HG02678 (cell line): ENCODE data around the gene ENPP6.

Source experiments
- ATAC-seq: cut with Tn5 transposase; IDR thresholded peaks from one replicate; pipeline ENCODE4 v1.9.1; 2021; ENCODE audit warnings: mild to moderate bottlenecking, moderate library complexity; ENCODE audit not compliant: unreplicated experiment

ENPP6 gene

DNA sequence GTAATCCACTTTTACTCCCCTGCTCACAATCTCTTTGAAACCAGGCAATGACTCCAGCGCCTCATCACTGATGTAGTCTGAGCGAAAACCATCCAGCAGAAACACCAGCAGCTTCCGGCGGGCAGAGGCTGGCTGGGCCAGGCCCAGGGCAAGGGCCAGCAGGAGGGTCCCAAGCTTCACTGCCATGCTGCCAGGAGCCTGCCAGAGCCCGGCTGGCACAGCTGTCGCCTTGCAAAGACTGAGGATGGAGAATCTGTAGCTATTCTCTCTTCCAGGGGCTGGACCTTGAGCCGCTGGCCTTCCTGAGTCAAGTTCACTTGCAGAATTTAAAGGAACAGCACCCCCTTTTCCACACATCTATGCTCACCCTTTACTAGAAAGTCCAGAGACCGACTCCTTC is at the start of gene ENPP6:
TSS of gene ENPP6 (minus strand) at position 240 of the 400 bp plus-strand sequence. CDS start at position 186, 54 bp downstream.
- no peak for ATAC-seq

DNA sequence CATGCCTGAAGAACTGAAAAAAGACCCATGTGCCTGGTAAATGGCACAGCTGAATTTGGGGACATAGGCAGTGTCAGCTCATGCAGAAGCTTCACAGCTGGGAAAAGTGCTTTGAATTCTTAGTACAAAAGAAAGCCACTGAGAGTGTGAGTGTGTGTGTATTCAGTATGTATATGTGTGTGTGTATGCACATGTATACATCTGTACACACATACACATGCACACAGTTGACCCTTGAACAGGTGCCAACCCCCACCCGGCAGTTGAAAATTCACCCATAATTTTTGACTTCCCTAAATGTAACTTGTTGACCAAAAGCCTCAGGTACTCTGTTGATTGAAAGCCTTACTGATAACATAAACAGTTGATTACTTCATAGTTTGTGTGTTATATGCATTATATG is 49.5 kb upstream of the ENPP6 start:
- no peak for ATAC-seq

DNA sequence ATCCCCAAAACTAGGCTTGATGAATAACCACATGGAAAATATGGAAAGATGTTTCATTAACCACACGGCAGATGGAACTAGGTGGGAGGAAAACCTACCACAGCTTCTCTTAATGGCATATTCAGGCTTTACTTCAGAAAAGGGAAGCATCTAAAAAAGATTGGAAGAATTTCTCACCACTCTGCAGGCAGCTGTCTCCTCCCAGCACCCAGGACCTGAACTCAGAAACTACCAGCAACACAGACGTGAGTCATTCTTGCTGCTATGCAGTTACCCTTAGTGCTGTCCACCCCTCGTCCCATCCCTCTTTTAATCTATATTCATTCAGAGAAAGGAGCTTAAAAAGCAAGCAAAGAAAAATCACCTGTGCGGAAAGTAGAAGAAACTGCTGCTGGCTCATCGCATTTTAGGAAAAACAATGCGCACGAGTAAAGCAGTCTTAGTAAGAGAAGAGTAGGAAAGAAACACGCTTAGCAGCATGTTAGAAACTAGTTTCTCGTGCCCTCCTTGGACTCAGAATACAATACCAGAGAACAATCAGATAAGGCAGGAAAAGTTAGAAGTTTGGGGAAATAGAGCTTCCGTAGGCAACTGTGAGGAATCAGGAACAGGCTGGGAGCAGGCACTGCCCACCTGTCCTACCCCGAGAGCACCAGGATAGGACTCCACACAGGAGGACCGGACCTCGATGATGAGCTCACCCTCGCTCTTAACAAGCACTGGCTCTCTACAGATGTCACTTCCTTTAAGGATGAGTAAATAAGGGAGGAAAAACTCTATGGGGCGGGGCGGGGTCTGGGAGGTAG is 48.1 kb upstream of the ENPP6 start:
- peak; percentile 25 for ATAC-seq

DNA sequence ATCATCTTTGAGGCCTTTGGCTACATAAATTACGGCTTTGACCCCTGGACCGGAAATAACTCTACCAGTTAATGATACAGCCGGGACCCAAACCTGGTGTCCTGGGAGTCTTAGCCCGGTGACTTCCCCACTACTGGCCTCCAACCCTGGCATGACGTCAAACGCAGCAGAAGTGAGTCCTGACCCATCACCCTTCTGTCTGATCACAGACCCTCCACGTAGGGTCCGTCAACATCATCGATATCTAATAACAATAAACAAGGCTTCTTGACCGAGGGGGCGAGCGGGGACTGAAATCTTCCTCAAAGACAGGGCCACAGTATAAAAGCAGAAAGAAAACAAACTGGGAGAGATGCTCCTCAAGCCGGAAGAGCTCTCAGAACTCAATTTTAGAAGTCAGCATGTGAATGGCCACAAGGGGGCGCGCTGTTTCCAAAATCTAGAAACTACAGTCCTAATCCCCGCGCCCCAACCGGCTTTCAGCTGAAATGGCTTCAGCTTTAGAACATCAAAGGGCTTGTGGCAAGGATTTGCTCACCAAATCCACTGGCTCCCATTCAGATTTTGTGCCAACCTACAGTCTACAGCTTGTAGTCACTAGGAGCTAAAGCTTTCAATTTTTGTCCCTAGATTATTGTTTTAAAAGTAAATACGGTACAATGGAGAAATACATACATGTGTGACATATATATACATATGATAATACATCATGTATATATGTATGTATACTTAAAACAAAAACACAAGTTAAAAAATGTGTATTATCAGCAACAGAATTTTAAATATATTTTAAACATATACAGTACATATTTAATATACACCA is 46.4 kb upstream of the ENPP6 start:
- peak; percentile 36 for ATAC-seq

DNA sequence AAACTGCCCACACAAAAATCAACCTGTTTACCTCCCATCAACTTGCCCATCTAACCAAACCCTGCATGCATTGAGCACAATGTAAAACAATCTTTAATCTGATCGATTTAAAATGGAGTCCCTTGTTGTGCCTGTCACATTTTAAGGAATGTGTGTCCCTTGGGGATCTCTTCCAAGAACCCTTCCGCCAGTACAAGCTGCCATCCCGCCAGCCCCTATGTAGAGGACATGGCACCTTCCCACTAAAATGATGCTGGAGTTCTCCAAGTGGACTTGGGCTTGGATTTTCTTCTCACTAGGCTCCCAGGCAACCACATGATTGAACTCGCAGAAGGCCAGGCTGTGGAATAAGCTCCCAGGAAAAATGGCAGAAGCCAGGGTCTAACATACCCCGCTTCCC is 45.8 kb upstream of the ENPP6 start:
- no peak for ATAC-seq

DNA sequence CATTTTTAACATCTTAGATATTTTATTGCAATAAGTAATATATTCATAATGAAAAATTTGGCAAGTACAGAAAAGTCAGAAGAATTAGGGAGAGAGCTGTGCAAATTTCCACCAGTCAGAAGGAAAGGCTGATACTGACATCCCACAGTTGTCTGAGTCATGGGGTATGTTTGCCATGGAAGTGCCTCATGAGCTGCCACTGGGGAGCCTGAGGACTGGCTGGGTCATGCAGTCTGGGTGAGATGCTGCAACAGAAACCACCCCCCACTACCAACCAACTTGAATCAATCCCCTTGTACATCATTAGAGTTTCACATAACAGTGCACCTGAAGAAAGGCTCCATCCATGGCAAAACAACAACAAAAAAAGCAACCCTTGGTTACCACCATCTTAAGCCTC is 45.2 kb upstream of the ENPP6 start:
- no peak for ATAC-seq

DNA sequence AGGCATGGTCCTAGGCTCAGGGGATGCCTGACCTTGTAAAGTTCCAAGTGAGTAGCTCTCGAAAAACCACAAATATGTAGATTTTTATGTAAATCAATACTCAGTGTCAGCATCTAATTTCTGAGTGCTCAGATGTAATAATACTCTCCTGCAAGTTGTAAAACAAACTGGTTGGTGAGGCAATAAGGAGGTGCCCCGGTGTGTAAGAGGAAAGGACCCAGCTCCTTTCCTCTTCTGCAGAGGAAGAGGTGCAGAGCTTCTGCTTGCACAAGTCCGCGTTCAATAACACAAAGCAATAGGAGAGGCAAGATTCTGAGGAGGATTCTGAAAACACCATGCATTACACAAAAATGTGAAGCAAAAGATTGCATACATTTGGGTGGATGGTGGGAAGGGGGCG is 43.6 kb upstream of the ENPP6 start:
- ATAC-seq = no peak

DNA sequence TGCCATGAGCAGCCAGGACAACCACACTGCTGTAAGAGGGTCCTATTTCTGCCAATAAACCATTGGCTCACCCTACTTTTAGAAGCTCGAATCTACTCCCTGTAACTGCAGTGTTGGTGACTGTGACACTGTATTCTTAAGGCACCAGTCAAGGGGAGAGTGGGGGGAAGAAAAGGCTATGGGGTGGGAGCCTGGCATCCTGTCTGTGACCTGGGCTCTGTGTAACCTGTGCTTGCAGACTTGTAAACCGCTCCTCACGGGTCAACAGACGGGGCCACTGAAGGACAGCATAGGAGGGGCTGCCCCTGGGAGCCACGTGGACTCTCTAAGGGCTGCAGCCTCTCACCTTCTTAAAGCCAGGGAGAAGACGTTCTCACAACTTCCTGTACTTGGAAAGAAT is 42.2 kb upstream of the ENPP6 start:
- no peak for ATAC-seq

DNA sequence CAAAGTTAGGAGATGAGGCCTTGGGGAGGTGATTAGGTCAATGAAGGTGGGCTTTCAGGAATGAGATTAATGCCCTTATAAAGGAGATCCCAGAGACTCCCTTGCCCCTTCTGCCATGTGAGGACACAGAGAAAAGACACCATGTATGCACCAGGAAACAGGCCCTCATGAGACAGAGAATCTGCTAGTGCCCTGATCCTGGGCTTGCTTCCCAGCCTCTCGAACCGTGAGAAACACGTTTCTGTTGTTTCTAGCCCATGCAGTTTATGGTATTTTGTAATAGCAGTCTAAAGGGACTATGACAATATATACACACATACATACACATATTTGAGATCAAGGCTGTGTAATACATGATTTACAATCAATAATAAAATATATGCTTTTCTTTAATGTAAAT is 41.4 kb upstream of the ENPP6 start:
- ATAC-seq = no peak

DNA sequence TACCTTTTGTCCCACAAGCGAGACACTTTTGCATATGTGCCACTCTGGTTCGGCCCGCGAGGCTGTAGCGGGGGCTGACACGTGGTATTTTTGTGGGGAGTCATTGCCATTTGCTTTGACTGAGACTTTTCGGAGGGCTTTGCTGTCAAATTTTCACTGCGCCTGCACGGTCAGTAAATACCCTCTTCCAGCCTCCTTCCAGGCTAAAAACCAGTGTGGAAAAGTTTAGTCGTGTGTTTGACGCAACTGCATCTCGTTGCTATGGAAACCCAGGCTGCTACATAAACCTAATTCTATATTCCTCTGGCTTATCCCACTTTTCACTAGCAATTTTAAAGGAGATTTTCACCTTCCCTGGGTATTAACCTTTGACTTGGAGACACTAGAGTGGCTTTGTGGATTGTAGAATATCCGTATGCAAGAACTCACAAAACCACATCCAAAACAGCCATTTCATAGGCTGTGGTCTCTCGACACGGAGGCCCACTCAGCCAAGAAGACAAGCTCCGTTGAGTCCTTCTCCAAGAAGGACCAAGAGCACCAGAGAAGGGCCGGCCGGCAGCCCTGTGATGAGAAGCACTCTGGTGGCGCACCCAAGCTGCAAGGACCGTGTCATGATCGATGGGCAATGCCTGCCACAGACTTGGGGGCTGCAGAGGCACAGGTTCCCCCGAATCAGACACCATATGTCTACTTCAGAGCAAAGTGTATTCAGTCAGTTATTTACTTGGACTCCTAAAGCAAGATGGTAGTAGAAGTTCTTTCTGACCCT is 38.4 kb upstream of the ENPP6 start:
- no peak for ATAC-seq

DNA sequence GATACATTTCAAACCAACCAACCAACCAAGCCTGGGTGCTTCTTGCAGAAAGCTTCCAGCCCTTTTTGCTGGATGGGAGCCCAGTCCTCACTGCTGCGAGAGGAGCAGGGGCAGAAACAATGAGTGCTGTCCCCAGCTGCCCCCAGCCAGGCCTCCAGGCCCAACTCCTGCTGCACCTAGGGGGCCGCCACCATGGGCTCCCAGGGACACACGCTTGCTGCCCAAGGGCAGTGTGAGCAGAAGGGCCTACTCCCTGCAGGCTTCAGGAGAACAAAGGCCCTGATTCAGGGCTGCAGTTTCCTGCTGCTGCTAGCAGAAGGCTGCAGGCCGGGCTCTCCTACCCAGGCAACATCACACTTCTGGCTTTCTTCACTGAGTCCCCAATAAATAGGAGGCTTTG is 37.7 kb upstream of the ENPP6 start:
- ATAC-seq = no peak

DNA sequence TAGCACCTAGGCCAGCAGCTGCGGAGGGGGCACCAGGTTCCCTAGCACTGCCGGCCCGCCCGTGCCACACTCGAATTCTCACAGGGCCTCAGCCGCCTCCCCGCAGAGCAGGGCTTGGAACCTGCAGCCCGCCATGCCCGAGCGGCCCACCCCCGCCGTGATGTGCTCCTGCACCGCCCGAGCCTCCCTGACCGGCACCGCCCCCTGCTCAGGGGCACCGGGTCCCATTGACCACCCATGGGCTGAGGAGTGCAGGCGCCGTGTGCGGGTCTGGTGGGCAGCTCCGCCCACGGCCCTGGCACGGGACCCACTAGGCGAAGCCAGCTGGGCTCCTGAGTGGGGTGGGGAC is 35.4 kb upstream of the ENPP6 start:
- ATAC-seq = no peak

DNA sequence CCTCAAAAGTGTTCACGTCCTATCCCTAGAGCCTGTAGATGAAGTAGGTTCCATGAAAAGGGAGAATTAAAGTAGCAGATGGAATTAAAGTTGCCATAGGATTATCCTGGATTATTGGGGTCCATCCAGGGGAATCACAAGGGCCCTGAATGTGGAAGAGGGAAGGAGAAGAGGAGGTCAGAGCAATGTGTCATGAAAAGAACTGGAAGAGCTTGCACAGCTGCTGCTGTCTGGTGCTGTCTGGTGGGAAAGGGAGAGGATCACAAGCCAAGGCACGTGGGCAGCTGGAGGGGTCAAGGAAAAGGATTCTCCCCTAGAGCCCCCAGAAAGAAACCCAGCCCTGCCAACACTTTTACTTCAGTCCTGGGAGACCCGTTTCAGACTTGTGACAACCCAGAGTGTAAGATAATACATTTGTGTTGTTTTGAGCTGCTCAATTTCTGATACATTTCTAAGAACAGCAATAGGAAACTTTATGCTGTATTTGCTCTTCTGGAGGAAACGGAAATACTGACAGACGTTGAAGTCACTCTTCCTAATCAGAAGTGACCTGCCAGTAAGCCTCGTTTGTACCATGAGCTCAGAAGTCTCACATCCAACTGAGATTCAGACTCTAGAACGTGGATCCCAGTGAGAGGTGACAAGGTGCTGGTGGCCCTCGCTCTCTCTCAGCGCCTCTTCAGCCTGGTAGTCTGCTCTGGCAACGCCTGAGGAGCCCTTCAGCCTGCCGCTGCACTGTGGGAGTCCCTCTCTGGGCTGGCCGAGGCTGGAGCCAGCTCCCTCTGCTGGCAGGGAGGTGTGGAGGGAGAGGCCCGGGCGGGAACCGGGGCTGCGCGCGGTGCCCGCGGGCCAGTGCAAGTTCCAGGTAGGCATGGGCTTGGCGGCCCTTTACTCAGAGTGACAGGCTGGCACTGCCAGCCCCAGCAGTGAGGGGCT is 34.7 kb upstream of the ENPP6 start:
- ATAC-seq = no peak

DNA sequence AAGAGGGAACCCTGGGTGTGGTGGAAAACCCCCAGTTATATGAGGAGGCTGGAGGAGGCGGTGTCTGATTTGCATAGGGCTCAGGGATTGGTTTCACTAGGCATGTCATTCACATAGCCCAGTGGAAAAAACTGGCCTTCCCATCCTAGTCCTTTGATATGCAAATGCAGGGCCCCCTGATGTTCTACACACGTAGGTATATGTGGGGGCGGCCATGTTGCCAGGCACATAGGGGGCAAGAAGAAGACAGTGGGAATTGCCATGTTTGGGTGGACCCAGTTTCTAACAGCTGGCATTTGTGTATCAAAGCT is 34.0 kb upstream of the ENPP6 start:
- no peak for ATAC-seq

DNA sequence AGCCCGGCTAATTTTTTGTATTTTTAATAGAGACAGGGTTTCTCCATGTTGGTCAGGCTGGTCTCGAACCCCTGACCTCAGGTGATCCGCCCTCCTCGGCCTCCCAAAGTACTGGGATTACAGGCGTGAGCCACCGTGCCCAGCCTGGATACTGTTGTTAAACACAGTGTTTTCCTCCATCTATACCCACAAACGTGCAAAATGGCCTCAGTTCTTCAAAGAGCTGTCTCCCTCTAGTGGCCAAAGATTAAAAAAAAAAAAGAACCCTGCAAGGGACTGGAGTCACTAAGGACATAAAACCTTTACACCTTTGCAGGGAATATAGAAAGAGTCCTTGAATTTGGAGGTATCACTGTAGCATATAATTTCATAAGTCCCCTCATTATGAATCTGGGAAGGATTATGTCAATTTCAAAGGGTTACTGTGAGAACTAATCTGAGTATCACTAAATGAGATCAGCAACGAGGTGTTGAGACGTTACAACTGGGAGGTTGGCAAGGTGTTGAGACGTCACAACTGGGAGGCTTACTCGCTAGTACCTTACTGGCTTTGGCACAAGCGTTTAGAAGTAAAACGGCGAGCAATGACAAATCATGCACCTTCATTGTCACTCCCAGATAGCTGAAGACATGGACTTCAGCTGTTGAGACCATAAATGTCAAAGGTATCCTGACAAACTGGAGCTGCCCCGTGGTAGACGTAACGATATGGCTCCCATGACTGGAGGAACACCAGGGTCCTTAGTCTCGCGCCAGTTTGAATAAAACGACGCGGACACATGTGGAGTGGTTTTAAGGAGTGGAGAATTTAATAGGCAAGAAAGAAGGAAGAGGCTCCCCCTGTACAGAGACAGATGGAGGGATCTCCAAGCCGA is 33.4 kb upstream of the ENPP6 start:
- ATAC-seq = peak; percentile 61

DNA sequence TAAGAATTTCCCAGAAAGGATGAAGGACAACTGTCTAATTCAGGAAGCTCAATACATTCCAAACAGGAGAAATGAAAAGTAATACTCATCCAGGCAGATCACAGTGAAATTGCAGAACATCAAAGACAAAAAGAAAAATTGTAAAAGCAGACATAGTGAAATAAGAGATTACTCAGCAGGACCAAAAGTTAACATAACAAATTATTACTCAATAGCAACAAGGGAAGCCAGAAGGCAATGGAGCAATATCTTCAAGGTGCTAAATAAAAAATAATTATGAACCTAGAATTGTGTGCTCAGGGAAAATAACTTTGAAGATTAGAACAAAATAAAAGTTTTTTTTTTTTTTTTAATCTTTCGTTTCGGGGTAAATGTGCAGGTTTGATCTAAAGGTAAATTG is 30.5 kb upstream of the ENPP6 start:
- no peak for ATAC-seq

DNA sequence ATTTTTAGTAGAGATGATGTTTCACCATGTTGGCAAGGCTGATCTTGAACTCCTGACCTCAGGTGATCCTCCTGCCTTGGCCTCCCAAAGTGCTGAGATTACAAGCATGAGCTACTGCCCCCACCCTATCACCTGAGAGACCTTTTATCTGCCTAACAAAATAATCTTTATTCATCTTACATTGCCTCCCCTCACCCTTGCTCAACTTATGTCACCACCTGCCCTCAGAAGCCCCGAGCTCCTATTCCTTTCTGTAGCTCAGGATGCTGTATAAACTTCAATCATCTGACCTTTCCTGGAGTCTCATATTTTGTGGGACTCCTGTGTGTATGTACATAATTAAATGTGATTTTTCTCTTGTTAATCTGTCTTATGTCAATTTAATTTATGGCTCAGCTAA is 29.7 kb upstream of the ENPP6 start:
- no peak for ATAC-seq

DNA sequence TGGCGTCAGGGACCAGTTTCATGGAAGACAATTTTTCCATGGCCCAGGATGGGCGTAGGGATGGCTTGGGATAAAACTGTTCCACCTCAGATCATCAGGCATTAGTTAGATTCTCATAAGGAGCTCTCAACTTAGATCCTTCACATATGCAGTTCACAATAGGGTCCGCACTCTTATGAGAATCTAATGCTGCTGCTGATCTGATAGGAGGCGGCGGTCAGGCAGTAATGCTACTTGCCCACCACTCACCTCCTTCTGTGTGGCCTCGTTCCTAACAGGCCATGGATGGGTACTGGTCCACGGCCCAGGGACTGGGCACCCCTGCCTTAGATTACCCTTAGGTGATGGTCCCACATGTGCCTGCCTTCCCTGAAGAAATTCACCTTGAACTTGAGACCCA is 28.8 kb upstream of the ENPP6 start:
- no peak for ATAC-seq

DNA sequence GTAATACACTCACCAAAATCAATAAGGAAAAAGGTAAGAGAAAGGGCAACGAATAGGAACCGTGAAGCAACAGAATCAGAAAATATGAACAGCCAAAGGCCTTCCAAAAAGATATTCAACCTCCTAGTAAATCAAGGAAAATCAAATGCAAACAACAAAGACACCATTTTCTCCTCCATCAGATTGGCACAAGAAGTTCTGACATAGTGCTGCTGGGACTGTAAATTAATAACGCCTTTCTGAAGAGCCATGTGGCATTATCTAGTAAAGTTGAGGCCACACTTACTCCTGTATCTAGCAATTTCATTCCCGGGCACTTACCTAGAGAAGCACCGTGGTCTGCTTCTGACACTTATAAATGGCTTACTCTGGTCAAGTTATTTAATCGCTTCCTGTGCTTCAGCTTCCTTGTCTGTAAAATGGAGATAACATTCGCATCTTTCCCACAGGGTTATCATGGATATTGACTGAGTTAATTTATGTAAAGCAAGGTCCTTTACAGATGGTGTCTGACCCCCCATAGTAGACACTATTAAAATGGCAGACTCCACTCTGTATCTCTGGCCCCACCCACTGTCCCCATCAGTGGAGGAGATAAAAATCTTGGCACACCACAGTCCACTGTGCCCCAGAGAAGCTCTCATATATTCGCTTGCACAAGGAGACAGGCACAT is 20.5 kb upstream of the ENPP6 start:
- no peak for ATAC-seq
